Measurements from ENCODE around the gene NEK4. TPM values are rescaled to one million over a fixed set of nuclear protein-coding genes. Genes with fewer than 3 reads are reported as not detected.

The NEK4 gene
- total RNA-seq, 1 experiment from 2014 or later: 33.8 TPM

GRCh38 chr3:52774066-52774713 lies 3.5 kb upstream of the NEK4 start:
- CTCF ChIA-PET: no interaction called here
- Mint-ChIP-seq H3K4me1 (ENCODE audit: low read depth, unreplicated experiment) (peaks cover 57% of the 10 kb centered on the region), H3K4me3 (ENCODE audit: low read depth, unreplicated experiment) (no peak overlapping the region), H3K27me3 (ENCODE audit: unreplicated experiment) (no peaks in the 10 kb centered on the region), H3K27ac (ENCODE audit: unreplicated experiment) (no peak overlapping the region), H3K9me3 (ENCODE audit: low read depth, unreplicated experiment) (no peaks in the 10 kb centered on the region), H3K36me3 (ENCODE audit: insufficient read depth, unreplicated experiment) (peaks cover 21% of the 10 kb centered on the region)
- BruUV-seq (replicated peaks): no TSS peak
- no peak for DNase-seq
- intact Hi-C loops (cut with micrococcal nuclease; ENCODE audit: unreplicated experiment): no loop called here
- no peak for TF ChIP-seq CTCF (IDR thresholded peaks at IDR 0.05; ENCODE audit: unreplicated experiment)

GRCh38 chr3:52773361-52774065 lies 2.8 kb upstream of the NEK4 start:
- no peak for TF ChIP-seq CTCF (IDR thresholded peaks at IDR 0.05; ENCODE audit: unreplicated experiment)
- CTCF ChIA-PET: no interaction called here
- intact Hi-C loops (cut with micrococcal nuclease; ENCODE audit: unreplicated experiment): no loop called here
- Mint-ChIP-seq H3K36me3 (ENCODE audit: insufficient read depth, unreplicated experiment) (peaks cover 22% of the 10 kb centered on the region), H3K4me3 (ENCODE audit: low read depth, unreplicated experiment) (no peak overlapping the region), H3K4me1 (ENCODE audit: low read depth, unreplicated experiment) (peaks cover 58% of the 10 kb centered on the region), H3K27ac (ENCODE audit: unreplicated experiment) (no peak overlapping the region), H3K9me3 (ENCODE audit: low read depth, unreplicated experiment) (no peaks in the 10 kb centered on the region), H3K27me3 (ENCODE audit: unreplicated experiment) (no peaks in the 10 kb centered on the region)
- no peak for DNase-seq
- BruUV-seq (replicated peaks): no TSS peak

GRCh38 chr3:52771702-52772101 lies 962 bp upstream of the NEK4 start:
- Mint-ChIP-seq H3K4me3 (ENCODE audit: low read depth, unreplicated experiment) (peak overlapping the region; percentile 84), H3K27ac (ENCODE audit: unreplicated experiment) (peak overlapping the region; percentile 88), H3K4me1 (ENCODE audit: low read depth, unreplicated experiment) (peaks cover 41% of the 10 kb centered on the region), H3K27me3 (ENCODE audit: unreplicated experiment) (no peaks in the 10 kb centered on the region), H3K36me3 (ENCODE audit: insufficient read depth, unreplicated experiment) (peaks cover 22% of the 10 kb centered on the region), H3K9me3 (ENCODE audit: low read depth, unreplicated experiment) (no peaks in the 10 kb centered on the region)
- no TSS peak for BruUV-seq (replicated peaks)
- no peak for TF ChIP-seq CTCF (IDR thresholded peaks at IDR 0.05; ENCODE audit: unreplicated experiment)
- DNase-seq: no peak
- CTCF ChIA-PET: interaction anchor here (1.2 kb wide), 1 partner anchor 21 kb away, joined by 4 read pairs; no protein-coding TSS in a partner anchor
- intact Hi-C loops (cut with micrococcal nuclease; ENCODE audit: unreplicated experiment): no loop called here

GRCh38 chr3:52771334-52771681 lies 568 bp upstream of the NEK4 start:
- no peak for TF ChIP-seq CTCF (IDR thresholded peaks at IDR 0.05; ENCODE audit: unreplicated experiment)
- DNase-seq: no peak
- peaks cover 37% of the 10 kb centered on the region for H3K4me1 Mint-ChIP-seq (ENCODE audit: low read depth, unreplicated experiment)
- CTCF ChIA-PET: interaction anchor here (1.2 kb wide), 1 partner anchor 21 kb away, joined by 4 read pairs; no protein-coding TSS in a partner anchor
- BruUV-seq (replicated peaks): no TSS peak
- H3K27ac Mint-ChIP-seq (ENCODE audit: unreplicated experiment): peak overlapping the region; percentile 88
- peak overlapping the region; percentile 84 for H3K4me3 Mint-ChIP-seq (ENCODE audit: low read depth, unreplicated experiment)
- intact Hi-C loops (cut with micrococcal nuclease; ENCODE audit: unreplicated experiment): no loop called here
- H3K9me3 Mint-ChIP-seq (ENCODE audit: low read depth, unreplicated experiment): no peaks in the 10 kb centered on the region
- H3K36me3 Mint-ChIP-seq (ENCODE audit: insufficient read depth, unreplicated experiment): peaks cover 22% of the 10 kb centered on the region
- H3K27me3 Mint-ChIP-seq (ENCODE audit: unreplicated experiment): no peaks in the 10 kb centered on the region

All from Calu3 (cell line).